Lung (tissue), 12 donors: Measurements from ENCODE around the gene SLC19A2. TPM values are rescaled to one million over a fixed set of nuclear protein-coding genes. Genes with fewer than 3 reads are reported as not detected.
A peak's percentile ranks its signal among the peaks of the same experiment; 100 is the strongest.

Experiments used
- ATAC-seq: fragments of 200-7000 bp; cut with Tn5 transposase; one replicate; pipeline ENCODE4 v1.9.1; 2020; ENCODE audit warnings: moderate number of reproducible peaks; ENCODE audit not compliant: insufficient read depth, low FRiP score
- DNase-seq, 3 donors: peaks; one replicate each; pipeline ENCODE4 v3.0.0-alpha.2; 2013 to 2017
- H3K27ac ChIP-seq, 2 donors: one replicate each; pipeline ENCODE4 v1.5.1; 2013; ENCODE audit warnings: mild to moderate bottlenecking in 2 of 2, moderate library complexity in 2 of 2, control low read depth in 1 of 2, inconsistent platforms in 1 of 2, low read depth in 1 of 2, low read length in 1 of 2
- H3K27me3 ChIP-seq, 3 donors: one replicate each; pipeline ENCODE4 v1.5.1; 2013; ENCODE audit warnings: low read length in 2 of 3; ENCODE audit not compliant: control insufficient read depth in 3 of 3, insufficient read depth in 3 of 3
- H3K36me3 ChIP-seq, 4 donors: one replicate each; pipeline ENCODE4 v1.5.1; 2013; ENCODE audit warnings: low read length in 4 of 4, mild to moderate bottlenecking in 1 of 4, moderate library complexity in 1 of 4; ENCODE audit not compliant: control insufficient read depth in 4 of 4, insufficient read depth in 4 of 4
- H3K4me1 ChIP-seq, 5 donors: one replicate each; pipeline ENCODE4 v1.5.1; 2013; ENCODE audit warnings: low read length in 5 of 5, mild to moderate bottlenecking in 2 of 5, moderate library complexity in 1 of 5; ENCODE audit not compliant: control insufficient read depth in 5 of 5, insufficient read depth in 5 of 5
- H3K4me3 ChIP-seq: one replicate; pipeline ENCODE4 v1.5.1; 2013; ENCODE audit warnings: mild to moderate bottlenecking, control low read depth, moderate library complexity
- H3K9ac ChIP-seq, 2 donors: one replicate each; pipeline ENCODE4 v1.5.1; 2013; ENCODE audit warnings: low read length in 2 of 2, control low read depth in 1 of 2; ENCODE audit not compliant: insufficient read depth in 1 of 2
- H3K9me3 ChIP-seq, 4 donors: one replicate each; pipeline ENCODE4 v1.5.1; 2013; ENCODE audit warnings: low read length in 3 of 4, mild to moderate bottlenecking in 1 of 4, moderate library complexity in 1 of 4; ENCODE audit not compliant: control insufficient read depth in 4 of 4, insufficient read depth in 3 of 4
- CTCF ChIP-seq: IDR thresholded peaks from 2 replicates; pipeline ENCODE4 v1.5.1; 2012; ENCODE audit warnings: mild to moderate bottlenecking; ENCODE audit errors: control extremely low read depth, extremely low read depth
- WGBS, 2 donors: extraction: QIAGEN DNeasy Blood & Tissue Kit; methylation state at CpG; one replicate each; pipeline ENCODE4 v1.1.7; 2013; 5-methylcytosine and 5-hydroxymethylcytosine counted together
- polyA plus RNA-seq, 2 donors: library from polyadenylated mRNA; stranded (reverse); fragments of 200-250 nt; gene quantifications; one replicate each; pipeline ENCODE4 v1.2.1, GENCODE V29; 2013
- total RNA-seq, 2 donors: library from RNA; depleted of rRNA in 1 of 2; stranded (reverse); fragments of >200 nt in 1 of 2; gene quantifications; one replicate each; pipeline ENCODE4 v1.2.1, GENCODE V29; 2014 to 2021
- donor health status: control.
- donor health status: control.
- donor health status: Bipolar disorder and iron deficiency.
- donor health status: healthy.
- donor health status: DM: yes; HTN: yes; CAD: no.

Gene SLC19A2
- total and polyA plus RNA-seq, 4 donors = 15.6 to 23.1 (median 17.4) TPM

- no peaks in the 10 kb centered on the region for H3K27me3 ChIP-seq
- H3K4me3 ChIP-seq = no peak overlapping the region
- WGBS, 2 donors = 47 to 55% methylated on average over 2 of the region's 2 CpGs
- no peak overlapping the region for H3K27ac ChIP-seq
- H3K36me3 ChIP-seq = no peaks in the 10 kb centered on the region
- H3K4me1 ChIP-seq = peaks cover 0 to 8% (median 2%) of the 10 kb centered on the region in 5 donors
- no peak for TF ChIP-seq CTCF
- no peak for DNase-seq
- H3K9ac ChIP-seq = no peak overlapping the region
- no peak for ATAC-seq
- H3K9me3 ChIP-seq = no peaks in the 10 kb centered on the region
These were observed 10.2 kb upstream of the SLC19A2 start for GRCh38 chr1:169495916-169496315.

- no peak overlapping the region for H3K4me3 ChIP-seq
- ATAC-seq (no peak), DNase-seq (no peak)
- H3K27ac ChIP-seq = peak overlapping the region in 1 of 2 donors; percentile 16
- no peak overlapping the region for H3K9ac ChIP-seq
- no peaks in the 10 kb centered on the region for H3K9me3 ChIP-seq
- TF ChIP-seq CTCF = no peak
- H3K36me3 ChIP-seq = no peaks in the 10 kb centered on the region
- H3K4me1 ChIP-seq = peaks cover 0 to 8% (median 2%) of the 10 kb centered on the region in 5 donors
- H3K27me3 ChIP-seq = no peaks in the 10 kb centered on the region
These were observed 9.5 kb upstream of the SLC19A2 start for GRCh38 chr1:169495046-169495775.

- WGBS, 2 donors = 97 to 100% methylated on average over 3 of the region's 3 CpGs
These were observed 8.6 kb upstream of the SLC19A2 start for GRCh38 chr1:169494343-169494742.

More at GRCh38 chr1:169494343-169494742, 8.6 kb upstream of the SLC19A2 start:
- H3K4me3 ChIP-seq = no peak overlapping the region
- H3K4me1 ChIP-seq = peaks cover 0 to 8% (median 2%) of the 10 kb centered on the region in 5 donors
- ATAC-seq = no peak
- H3K36me3 ChIP-seq = no peaks in the 10 kb centered on the region
- H3K9me3 ChIP-seq = no peaks in the 10 kb centered on the region
- no peak overlapping the region for H3K9ac ChIP-seq
- DNase-seq = no peak
- no peak overlapping the region for H3K27ac ChIP-seq
- H3K27me3 ChIP-seq = no peaks in the 10 kb centered on the region
- no peak for TF ChIP-seq CTCF
